Glutamatergic neuron (in vitro differentiated cells): ENCODE results near the gene OSR1. TPM values are rescaled to one million over a fixed set of nuclear protein-coding genes. Genes with fewer than 3 reads are reported as not detected.
"Not testable (repeated sequence)": the region's sequence is repeated elsewhere in the genome, so short reads cannot be mapped to it uniquely, and the experiment has no call there.

ENCODE experiments used
- DNase-seq: peaks from one replicate; pipeline ENCODE4 v3.0.0; 2022
- H3K27ac Mint-ChIP-seq: one replicate; pipeline ENCODE4 v1.8.0; 2020; ENCODE audit warnings: mild to moderate bottlenecking, mixed read lengths, inconsistent platforms; ENCODE audit not compliant: unreplicated experiment
- H3K27me3 Mint-ChIP-seq: one replicate; pipeline ENCODE4 v1.8.0; 2020; ENCODE audit warnings: mild to moderate bottlenecking, moderate library complexity, mixed read lengths, inconsistent platforms; ENCODE audit not compliant: unreplicated experiment
- H3K36me3 Mint-ChIP-seq: one replicate; pipeline ENCODE4 v1.8.0; 2020; ENCODE audit warnings: mild to moderate bottlenecking, mixed read lengths, inconsistent platforms; ENCODE audit not compliant: unreplicated experiment
- H3K4me1 Mint-ChIP-seq: one replicate; pipeline ENCODE4 v1.8.0; 2020; ENCODE audit warnings: mild to moderate bottlenecking, low read depth, mixed read lengths, inconsistent platforms; ENCODE audit not compliant: unreplicated experiment
- H3K4me3 Mint-ChIP-seq: one replicate; pipeline ENCODE4 v1.8.0; 2020; ENCODE audit warnings: mild to moderate bottlenecking, mixed read lengths, inconsistent platforms; ENCODE audit not compliant: unreplicated experiment
- H3K9me3 Mint-ChIP-seq: one replicate; pipeline ENCODE4 v1.8.0; 2020; ENCODE audit warnings: mild to moderate bottlenecking, moderate library complexity, mixed read lengths, inconsistent platforms; ENCODE audit not compliant: unreplicated experiment
- long read RNA-seq: library from polyadenylated mRNA; unstranded; transcript quantifications from one replicate; pipeline ENCODE4 v2.0.0, GENCODE V29; 2020; ENCODE audit not compliant: unreplicated experiment
- total RNA-seq: library from RNA; stranded (reverse); fragmentation: NEBNext Ultra II Directional; extraction: Animal tissue kit (Norgen Biotek cat#: 25700); gene quantifications from one replicate; pipeline ENCODE4 v1.2.1, GENCODE V29; 2021; ENCODE audit not compliant: unreplicated experiment
- TF ChIP-seq, protein P1 (sequence below): fragments of 200-600 bp; sonication (generic); IDR thresholded peaks from one replicate; pipeline ENCODE4 v1.5.0; 2021; ENCODE audit not compliant: partially characterized antibody, unreplicated experiment

OSR1 gene
- 0.42 TPM for total RNA-seq
- long read RNA-seq = 0 reads

DNA sequence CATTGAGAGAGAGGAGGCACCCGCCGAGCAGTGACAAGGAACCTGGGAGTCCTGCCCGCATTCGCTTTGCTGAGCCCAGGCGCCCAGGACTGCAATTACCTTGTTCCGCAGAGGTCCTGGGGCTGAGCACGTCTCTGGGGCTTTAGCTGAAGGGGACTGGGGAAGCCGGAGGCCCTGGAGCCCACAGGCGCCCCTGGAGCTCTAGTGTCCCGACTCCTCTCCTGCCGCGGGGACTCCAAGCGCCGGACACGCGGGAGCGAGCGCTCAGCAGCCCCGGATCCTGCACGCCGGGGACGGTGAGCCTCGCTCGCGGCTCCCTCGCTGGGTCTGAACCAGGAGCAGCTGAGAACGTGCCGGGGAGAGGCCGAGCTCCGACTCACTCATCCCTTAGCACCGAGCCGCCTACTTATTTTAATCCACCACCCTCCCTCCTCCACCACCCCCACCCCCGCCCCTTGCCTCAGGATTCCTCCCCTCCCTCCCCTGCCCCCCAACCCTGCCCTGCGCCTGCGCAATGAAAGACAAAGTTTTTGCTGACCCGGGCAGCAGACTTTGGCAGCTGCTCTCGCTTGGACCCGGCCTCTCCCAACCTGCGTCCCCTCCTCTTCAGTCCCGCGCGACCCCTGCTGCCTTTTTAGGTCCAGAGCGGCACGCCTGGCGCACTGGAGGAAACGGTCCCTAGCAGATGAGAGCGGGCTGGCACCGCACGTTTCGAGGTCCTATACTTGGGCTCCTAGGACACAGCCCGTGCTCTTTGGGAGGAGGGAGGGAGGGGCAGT is at the start of gene OSR1:
TSS of gene OSR1 (minus strand) at position 382 of the 779 bp plus-strand sequence. CDS start 4,818 bp downstream, outside the sequence.
- Mint-ChIP-seq H3K36me3 (peaks cover 4% of the 10 kb centered on the region), H3K27me3 (peaks cover 47% of the 10 kb centered on the region), H3K9me3 (peaks cover 16% of the 10 kb centered on the region), H3K4me3 (peak within 1 kb of the TSS; percentile 63), H3K4me1 (peaks cover 18% of the 10 kb centered on the region), H3K27ac (no peak within 1 kb of the TSS)
- TF ChIP-seq, protein P1, sequence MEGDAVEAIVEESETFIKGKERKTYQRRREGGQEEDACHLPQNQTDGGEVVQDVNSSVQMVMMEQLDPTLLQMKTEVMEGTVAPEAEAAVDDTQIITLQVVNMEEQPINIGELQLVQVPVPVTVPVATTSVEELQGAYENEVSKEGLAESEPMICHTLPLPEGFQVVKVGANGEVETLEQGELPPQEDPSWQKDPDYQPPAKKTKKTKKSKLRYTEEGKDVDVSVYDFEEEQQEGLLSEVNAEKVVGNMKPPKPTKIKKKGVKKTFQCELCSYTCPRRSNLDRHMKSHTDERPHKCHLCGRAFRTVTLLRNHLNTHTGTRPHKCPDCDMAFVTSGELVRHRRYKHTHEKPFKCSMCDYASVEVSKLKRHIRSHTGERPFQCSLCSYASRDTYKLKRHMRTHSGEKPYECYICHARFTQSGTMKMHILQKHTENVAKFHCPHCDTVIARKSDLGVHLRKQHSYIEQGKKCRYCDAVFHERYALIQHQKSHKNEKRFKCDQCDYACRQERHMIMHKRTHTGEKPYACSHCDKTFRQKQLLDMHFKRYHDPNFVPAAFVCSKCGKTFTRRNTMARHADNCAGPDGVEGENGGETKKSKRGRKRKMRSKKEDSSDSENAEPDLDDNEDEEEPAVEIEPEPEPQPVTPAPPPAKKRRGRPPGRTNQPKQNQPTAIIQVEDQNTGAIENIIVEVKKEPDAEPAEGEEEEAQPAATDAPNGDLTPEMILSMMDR = no peak
- peak; percentile 57 for DNase-seq

DNA sequence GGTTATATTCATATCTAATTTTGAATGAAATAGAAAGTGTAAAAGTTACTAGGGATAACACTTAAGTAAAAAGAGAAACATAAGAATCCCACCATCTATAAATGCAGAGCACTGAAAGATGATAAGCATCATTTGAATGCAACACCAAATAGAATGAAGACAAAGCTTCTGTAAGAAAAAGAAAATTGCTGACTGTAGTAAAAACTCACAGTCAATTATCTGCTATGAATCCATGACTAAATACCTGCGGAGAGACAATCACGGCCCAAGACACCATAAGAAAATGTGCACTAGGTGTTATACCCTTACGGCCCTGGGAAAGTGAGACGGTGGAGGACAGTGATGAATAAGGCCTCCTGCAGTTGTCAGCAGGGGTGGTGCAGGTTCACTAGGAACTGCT is 45.4 kb upstream of the OSR1 start:
- TF ChIP-seq, protein P1 = no peak
- Mint-ChIP-seq H3K9me3 (no peaks in the 10 kb centered on the region), H3K4me3 (no peak overlapping the region), H3K36me3 (no peaks in the 10 kb centered on the region), H3K4me1 (no peaks in the 10 kb centered on the region), H3K27me3 (no peaks in the 10 kb centered on the region), H3K27ac (no peak overlapping the region)
- DNase-seq = no peak

DNA sequence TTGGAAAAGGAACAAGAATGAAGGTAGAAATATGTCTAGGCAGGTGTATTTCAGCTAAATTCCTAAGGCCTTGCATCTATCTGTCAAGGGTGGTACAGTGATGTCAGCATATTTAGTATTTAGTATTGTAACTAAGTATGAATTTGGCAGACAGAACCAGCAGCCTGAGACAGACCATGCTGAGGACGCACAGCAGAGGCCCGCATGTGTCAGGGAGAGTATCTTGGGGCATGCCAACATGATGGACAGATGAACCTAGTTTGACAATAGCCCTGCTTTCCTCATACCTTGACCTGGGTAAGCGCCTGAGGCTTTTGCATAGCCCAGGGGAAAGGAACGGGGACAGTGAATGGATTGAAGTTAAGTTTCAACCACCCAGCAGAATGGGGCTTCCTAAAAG is 33.8 kb upstream of the OSR1 start:
- Mint-ChIP-seq H3K4me1 (no peaks in the 10 kb centered on the region), H3K27ac (no peak overlapping the region), H3K27me3 (no peaks in the 10 kb centered on the region), H3K4me3 (no peak overlapping the region), H3K36me3 (no peaks in the 10 kb centered on the region), H3K9me3 (no peaks in the 10 kb centered on the region)
- TF ChIP-seq, protein P1 = no peak
- DNase-seq = no peak

DNA sequence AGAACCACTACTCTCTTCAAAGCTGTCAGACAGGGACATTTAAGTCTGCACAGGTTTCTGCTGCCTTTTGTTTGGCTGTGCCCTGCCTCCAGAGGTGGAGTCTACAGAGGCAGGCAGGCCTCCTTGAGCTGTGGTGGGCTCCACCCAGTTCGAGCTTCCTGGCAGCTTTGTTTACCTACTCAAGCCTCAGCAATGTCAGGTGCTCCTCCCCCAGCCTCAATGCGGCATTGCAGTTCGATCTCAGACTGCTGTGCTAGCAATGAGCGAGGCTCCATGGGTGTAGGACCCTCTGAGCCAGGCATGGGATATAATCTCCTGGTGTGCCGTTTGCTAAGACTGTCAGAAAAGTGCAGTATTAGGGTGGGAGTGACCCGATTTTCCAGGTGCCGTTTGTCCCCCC is 31.0 kb upstream of the OSR1 start:
- H3K4me3 Mint-ChIP-seq, DNase-seq, H3K27me3 Mint-ChIP-seq, H3K4me1 Mint-ChIP-seq, H3K9me3 Mint-ChIP-seq, H3K27ac Mint-ChIP-seq, H3K36me3 Mint-ChIP-seq: not testable (repeated sequence)

DNA sequence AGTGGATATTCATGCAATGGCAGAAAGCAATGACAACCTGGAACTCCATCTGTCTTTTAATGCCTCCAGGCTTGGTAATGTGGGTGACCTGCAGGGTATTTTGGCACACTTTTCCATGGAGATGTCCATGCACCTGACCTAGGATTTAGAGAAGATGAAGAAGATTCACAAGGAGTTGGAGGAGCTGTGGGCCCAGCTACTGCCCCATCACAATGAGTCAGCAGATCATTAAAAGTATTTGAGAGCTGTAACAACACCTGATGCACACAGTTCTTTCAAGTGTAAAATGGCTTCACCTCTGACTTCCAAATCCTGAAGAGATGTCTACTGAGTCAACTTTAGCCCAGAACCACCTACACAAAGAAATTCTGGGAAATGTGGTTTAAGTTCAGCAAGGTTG is 22.1 kb upstream of the OSR1 start:
- no peaks in the 10 kb centered on the region for H3K36me3 Mint-ChIP-seq
- no peaks in the 10 kb centered on the region for H3K9me3 Mint-ChIP-seq
- no peak for DNase-seq
- H3K27ac Mint-ChIP-seq = no peak overlapping the region
- no peaks in the 10 kb centered on the region for H3K4me1 Mint-ChIP-seq
- H3K27me3 Mint-ChIP-seq = no peaks in the 10 kb centered on the region
- TF ChIP-seq, protein P1 = no peak
- no peak overlapping the region for H3K4me3 Mint-ChIP-seq
